Upper lobe of left lung (tissue), 4 donors: Measurements from ENCODE around the gene RTL3.

ENCODE experiments used
- CTCF ChIP-seq, 6 experiments: fragments of 450-650 bp in 4 of 6; fragments of 200-600 bp in 2 of 6; sonication (generic) in 2 of 6; IDR thresholded peaks; one replicate each; pipeline ENCODE4 v1.5.1; 2016 to 2019; ENCODE audit warnings: antibody characterized with exemption in 6 of 6
- EP300 ChIP-seq, 4 donors: sonication (generic); formaldehyde crosslinking; IDR thresholded peaks; one replicate each; pipeline ENCODE4 v1.5.1; 2017; ENCODE audit warnings: antibody characterized with exemption in 4 of 4, control low read depth in 2 of 4
- POLR2A ChIP-seq, 4 donors: fragments of 450-650 bp; IDR thresholded peaks; one replicate each; pipeline ENCODE4 v1.5.1; 2016 to 2017; ENCODE audit warnings: antibody characterized with exemption in 4 of 4, mild to moderate bottlenecking in 2 of 4

- no peak for TF ChIP-seq CTCF (IDR thresholded peaks at IDR 0.05)
- TF ChIP-seq EP300 (IDR thresholded peaks at IDR 0.05) = no peak
- TF ChIP-seq POLR2A (IDR thresholded peaks at IDR 0.05) = no peak
Measured at GRCh38 chrX:78658845-78659744, at the start of gene RTL3.
